Measurements from ENCODE around the gene KRTAP9-2. TPM values are rescaled to one million over a fixed set of nuclear protein-coding genes. Genes with fewer than 3 reads are reported as not detected.
"Not testable (repeated sequence)": the region's sequence is repeated elsewhere in the genome, so short reads cannot be mapped to it uniquely, and the experiment has no call there.

KRTAP9-2 gene
- total RNA-seq, result not detected

- DNase-seq, result not testable (repeated sequence)
Measured at GRCh38 chr17:41226598-41227095, at the start of gene KRTAP9-2. Gene KRTAP9-2, plus strand, starts transcription at chr17:41226648. Its CDS starts 7 bp downstream, at chr17:41226655.

GRCh38 chr17:41176744-41177387 is 49.6 kb upstream of the KRTAP9-2 start:
- ATAC-seq (no peak), DNase-seq (no peak)
- Histone ChIP-seq H3K36me3 (replicated peaks in 1 of 2; ENCODE audit: insufficient read depth in 1 of 2, low read depth in 2 of 2) (no peaks in the 10 kb centered on the region), H3K27ac (no peak overlapping the region), H3K4me3 (no peak overlapping the region), H3K27me3 (no peaks in the 10 kb centered on the region), H3K4me1 (no peaks in the 10 kb centered on the region), H3K9me3 (no peaks in the 10 kb centered on the region)
- TF ChIP-seq, protein P1, sequence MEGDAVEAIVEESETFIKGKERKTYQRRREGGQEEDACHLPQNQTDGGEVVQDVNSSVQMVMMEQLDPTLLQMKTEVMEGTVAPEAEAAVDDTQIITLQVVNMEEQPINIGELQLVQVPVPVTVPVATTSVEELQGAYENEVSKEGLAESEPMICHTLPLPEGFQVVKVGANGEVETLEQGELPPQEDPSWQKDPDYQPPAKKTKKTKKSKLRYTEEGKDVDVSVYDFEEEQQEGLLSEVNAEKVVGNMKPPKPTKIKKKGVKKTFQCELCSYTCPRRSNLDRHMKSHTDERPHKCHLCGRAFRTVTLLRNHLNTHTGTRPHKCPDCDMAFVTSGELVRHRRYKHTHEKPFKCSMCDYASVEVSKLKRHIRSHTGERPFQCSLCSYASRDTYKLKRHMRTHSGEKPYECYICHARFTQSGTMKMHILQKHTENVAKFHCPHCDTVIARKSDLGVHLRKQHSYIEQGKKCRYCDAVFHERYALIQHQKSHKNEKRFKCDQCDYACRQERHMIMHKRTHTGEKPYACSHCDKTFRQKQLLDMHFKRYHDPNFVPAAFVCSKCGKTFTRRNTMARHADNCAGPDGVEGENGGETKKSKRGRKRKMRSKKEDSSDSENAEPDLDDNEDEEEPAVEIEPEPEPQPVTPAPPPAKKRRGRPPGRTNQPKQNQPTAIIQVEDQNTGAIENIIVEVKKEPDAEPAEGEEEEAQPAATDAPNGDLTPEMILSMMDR (IDR thresholded peaks at IDR 0.05), result no peak
- TF ChIP-seq POLR2A (IDR thresholded peaks at IDR 0.05), result no peak
- intact Hi-C loops (cut with DNase I), result no loop called here
- 52 to 57% methylated on average over 3 of the region's 3 CpGs for WGBS, 2 donors

More at GRCh38 chr17:41226598-41227095, at the start of gene KRTAP9-2:
- intact Hi-C loops (cut with DNase I); H3K36me3 ChIP-seq (replicated peaks in 1 of 2; ENCODE audit: insufficient read depth in 1 of 2, low read depth in 2 of 2); ATAC-seq; H3K27ac ChIP-seq; H3K27me3 ChIP-seq; H3K9me3 ChIP-seq; H3K4me3 ChIP-seq; H3K4me1 ChIP-seq: not testable (repeated sequence)
- 21% methylated on average over 3 of the region's 4 CpGs; no CpG with 5 or more reads in 1 of the 2 donors for WGBS, 2 donors

GRCh38 chr17:41177727-41178271 is 48.6 kb upstream of the KRTAP9-2 start, which contains the start of gene KRTAP4-2:
Gene KRTAP4-2, minus strand, starts transcription at chr17:41178221. Its CDS starts 57 bp downstream, at chr17:41178164.
- H3K36me3 ChIP-seq (replicated peaks in 1 of 2; ENCODE audit: insufficient read depth in 1 of 2, low read depth in 2 of 2), result no peaks in the 10 kb centered on the region
- no peak within 1 kb of the TSS for H3K4me3 ChIP-seq
- no peaks in the 10 kb centered on the region for H3K9me3 ChIP-seq
- H3K27ac ChIP-seq, result no peak within 1 kb of the TSS
- no peaks in the 10 kb centered on the region for H3K4me1 ChIP-seq
- no peak for TF ChIP-seq POLR2A (IDR thresholded peaks at IDR 0.05)
- TF ChIP-seq, protein P1 (IDR thresholded peaks at IDR 0.05), result no peak
- DNase-seq (no peak), ATAC-seq (no peak)
- intact Hi-C loops (cut with DNase I), result no loop called here
- no peaks in the 10 kb centered on the region for H3K27me3 ChIP-seq
- WGBS, 2 donors, result 88% methylated on average over 5 to 6 of the region's 7 CpGs

DNA sequence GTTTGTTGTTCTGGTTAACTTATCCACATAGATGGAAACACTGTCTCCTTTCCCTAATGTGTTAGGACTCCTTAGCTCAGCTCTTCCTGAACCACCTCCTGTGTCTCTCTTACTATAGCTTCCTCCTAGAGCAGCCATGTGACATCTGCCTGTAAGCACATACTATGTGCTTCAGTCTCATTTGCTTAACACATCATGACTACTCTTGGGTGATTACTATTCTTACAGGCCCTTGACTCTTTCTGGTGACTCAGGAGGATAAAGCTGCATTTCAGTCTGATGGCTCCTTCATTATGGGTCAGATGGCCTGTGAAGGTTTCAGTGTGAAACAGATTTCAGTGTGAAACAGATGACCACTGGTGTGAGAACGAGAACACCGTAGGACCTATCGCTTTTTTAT is 48.1 kb upstream of the KRTAP9-2 start:
- Histone ChIP-seq H3K27me3 (no peaks in the 10 kb centered on the region), H3K4me1 (no peaks in the 10 kb centered on the region), H3K9me3 (no peaks in the 10 kb centered on the region), H3K27ac (no peak overlapping the region), H3K4me3 (no peak overlapping the region), H3K36me3 (replicated peaks in 1 of 2; ENCODE audit: insufficient read depth in 1 of 2, low read depth in 2 of 2) (no peaks in the 10 kb centered on the region)
- WGBS, 2 donors, result 89 to 92% methylated on average over 3 of the region's 3 CpGs
- intact Hi-C loops (cut with DNase I), result no loop called here
- DNase-seq, result no peak
- ATAC-seq, result no peak
- TF ChIP-seq POLR2A (IDR thresholded peaks at IDR 0.05), result no peak
- TF ChIP-seq, protein P1 (IDR thresholded peaks at IDR 0.05), result no peak

GRCh38 chr17:41178843-41179616 is 47.4 kb upstream of the KRTAP9-2 start:
- H3K36me3 ChIP-seq (replicated peaks in 1 of 2; ENCODE audit: insufficient read depth in 1 of 2, low read depth in 2 of 2), result no peaks in the 10 kb centered on the region
- 77 to 89% methylated on average over 1 of the region's 1 CpG for WGBS, 2 donors
- no peak for TF ChIP-seq POLR2A (IDR thresholded peaks at IDR 0.05)
- TF ChIP-seq, protein P1 (IDR thresholded peaks at IDR 0.05), result no peak
- no peak overlapping the region for H3K27ac ChIP-seq
- H3K4me3 ChIP-seq, result no peak overlapping the region
- ATAC-seq, result no peak
- no peaks in the 10 kb centered on the region for H3K27me3 ChIP-seq
- no peaks in the 10 kb centered on the region for H3K4me1 ChIP-seq
- DNase-seq, result no peak
- no peaks in the 10 kb centered on the region for H3K9me3 ChIP-seq
- intact Hi-C loops (cut with DNase I), result no loop called here

All from body of pancreas (tissue), 4 donors.